HEK293 (cell line): ENCODE results near the gene AAR2.

ENCODE experiments used
- CTCF ChIA-PET: fragments of 350-600 bp; formaldehyde crosslinking; extraction: SDS; loops from one replicate; lab custom pipeline; 2021; ENCODE audit warnings: antibody characterized with exemption; lab: Yijun Ruan, JAX
- POLR2A ChIA-PET: fragments of 300-600 bp; formaldehyde crosslinking; extraction: SDS; loops from one replicate; lab custom pipeline; 2020; ENCODE audit warnings: antibody characterized with exemption, inconsistent platforms; lab: Yijun Ruan, JAX
- H3K27ac ChIP-seq: fragments of 200-500 bp; sonication (Bioruptor generic); 2 replicates; pipeline ENCODE4 v1.5.1; 2014; ENCODE audit warnings: low read depth, low read length, control low read depth, inconsistent platforms; ENCODE audit errors: extremely low read depth
- H3K36me3 ChIP-seq, 2 experiments: fragments of 200-500 bp in 1 of 2; sonication (Bioruptor generic) in 1 of 2; 1 replicate in 1 of 2; 2 replicates in 1 of 2; pipeline ENCODE4 v1.5.1; 2014 to 2017; ENCODE audit warnings: inconsistent platforms in 2 of 2, low read length in 2 of 2; ENCODE audit not compliant: control insufficient read depth in 2 of 2, insufficient read depth in 1 of 2
- H3K4me1 ChIP-seq: fragments of 200-500 bp; sonication (Bioruptor generic); 2 replicates; pipeline ENCODE4 v1.5.1; 2014; ENCODE audit warnings: mild to moderate bottlenecking, low read length, inconsistent platforms; ENCODE audit not compliant: control insufficient read depth, insufficient read depth
- H3K4me3 ChIP-seq: 2 replicates; pipeline ENCODE4 v1.5.1; 2011; ENCODE audit warnings: low read depth, mild to moderate bottlenecking, control low read depth, low read length, moderate library complexity
- H3K9me3 ChIP-seq: fragments of 200-500 bp; sonication (Bioruptor generic); 2 replicates; pipeline ENCODE4 v1.5.1; 2014; ENCODE audit warnings: low read depth, low read length, inconsistent platforms; ENCODE audit not compliant: control insufficient read depth, insufficient read depth
- BCL11A ChIP-seq: fragments of 450-650 bp; formaldehyde crosslinking; IDR thresholded peaks from 2 replicates; pipeline ENCODE4 v1.5.1; 2016; ENCODE audit warnings: low read depth, missing biosample characterization, missing genetic modification characterization
- GLIS1 ChIP-seq: fragments of 450-650 bp; formaldehyde crosslinking; IDR thresholded peaks from 2 replicates; pipeline ENCODE4 v1.5.1; 2016; ENCODE audit warnings: missing biosample characterization, missing genetic modification characterization
- PRDM10 ChIP-seq: fragments of 450-650 bp; formaldehyde crosslinking; IDR thresholded peaks from 2 replicates; pipeline ENCODE4 v1.5.1; 2016; ENCODE audit warnings: missing biosample characterization, missing genetic modification characterization
- REST ChIP-seq: fragments of 450-650 bp; formaldehyde crosslinking; IDR thresholded peaks from 2 replicates; pipeline ENCODE4 v1.5.1; 2016; ENCODE audit warnings: missing biosample characterization, missing genetic modification characterization
- SCRT2 ChIP-seq: fragments of 450-650 bp; formaldehyde crosslinking; IDR thresholded peaks from 2 replicates; pipeline ENCODE4 v1.5.1; 2016; ENCODE audit warnings: missing biosample characterization, missing genetic modification characterization
- SP3 ChIP-seq: fragments of 450-650 bp; formaldehyde crosslinking; IDR thresholded peaks from 2 replicates; pipeline ENCODE4 v1.5.1; 2016; ENCODE audit warnings: missing biosample characterization, missing genetic modification characterization
- ZBTB11 ChIP-seq: fragments of 450-650 bp; formaldehyde crosslinking; conservative IDR thresholded peaks from 2 replicates; pipeline ENCODE4 v1.5.1; 2016; ENCODE audit warnings: low read depth, missing biosample characterization, missing genetic modification characterization
- ZBTB6 ChIP-seq: fragments of 450-650 bp; formaldehyde crosslinking; IDR thresholded peaks from 2 replicates; pipeline ENCODE4 v1.5.1; 2017; ENCODE audit warnings: missing biosample characterization, missing genetic modification characterization
- ZNF184 ChIP-seq: fragments of 450-650 bp; IDR thresholded peaks from 2 replicates; pipeline ENCODE4 v1.5.1; 2018; ENCODE audit warnings: missing biosample characterization, mild to moderate bottlenecking, missing genetic modification characterization
- ZNF24 ChIP-seq: fragments of 450-650 bp; formaldehyde crosslinking; IDR thresholded peaks from 2 replicates; pipeline ENCODE4 v1.5.1; 2016; ENCODE audit warnings: missing biosample characterization, missing genetic modification characterization
- ZSCAN16 ChIP-seq: fragments of 450-650 bp; formaldehyde crosslinking; IDR thresholded peaks from 2 replicates; pipeline ENCODE4 v1.5.1; 2016; ENCODE audit warnings: missing biosample characterization, missing genetic modification characterization

The AAR2 gene

DNA sequence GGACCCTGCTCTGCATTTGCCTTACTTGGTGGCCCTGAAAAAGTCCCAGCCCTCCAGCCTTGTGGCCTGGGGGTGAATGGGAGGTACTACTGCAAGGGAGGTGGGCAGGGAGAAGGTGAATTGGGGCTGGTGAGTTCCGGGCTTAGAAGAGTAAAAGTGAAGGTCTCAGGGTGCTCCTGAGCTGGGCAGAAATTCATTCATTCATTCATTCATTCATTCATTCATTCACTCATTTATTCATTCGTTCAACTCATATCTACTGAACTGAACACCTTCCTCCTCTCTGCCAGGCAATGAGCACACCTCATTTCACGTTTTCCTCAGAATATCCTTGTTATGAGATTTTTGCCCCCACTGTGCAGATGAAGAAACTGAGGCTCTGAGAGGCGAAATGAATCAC is 63.2 kb downstream of the AAR2 start:
- Histone ChIP-seq H3K36me3 (no peaks in the 10 kb centered on the region), H3K4me3 (no peak overlapping the region), H3K4me1 (no peaks in the 10 kb centered on the region), H3K9me3 (no peaks in the 10 kb centered on the region), H3K27ac (no peak overlapping the region)
- ChIA-PET POLR2A (no interaction called here), CTCF (no interaction called here)
- TF ChIP-seq ZNF24 (peak; percentile 63), PRDM10 (0 out of 2 replicates have a peak, but pooled peaks have one; percentile 22), ZBTB6 (no peak), BCL11A (tag by site-specific recombination) (no peak), SP3 (no peak), GLIS1 (tag by site-specific recombination) (no peak)

GRCh38 chr20:36301359-36302119 is 65.3 kb downstream of the AAR2 start:
- no peak overlapping the region for H3K4me3 ChIP-seq
- POLR2A ChIA-PET: interaction anchor here (1.1 kb wide), 1 partner anchor 339 kb away, joined by 3 read pairs; no protein-coding TSS in a partner anchor

More at GRCh38 chr20:36301359-36302119, 65.3 kb downstream of the AAR2 start:
- no peaks in the 10 kb centered on the region for H3K36me3 ChIP-seq
- no peak overlapping the region for H3K27ac ChIP-seq
- no peaks in the 10 kb centered on the region for H3K9me3 ChIP-seq
- CTCF ChIA-PET: interaction anchor here (0.6 to 0.7 kb wide), 2 partner anchors 181 to 1768 kb away, joined by 3 to 4 read pairs; no protein-coding TSS in a partner anchor
- TF ChIP-seq ZNF184 (tag by site-specific recombination) (no peak), ZSCAN16 (tag by site-specific recombination) (no peak), REST (peak; percentile 68), ZBTB11 (tag by site-specific recombination) (no peak), SCRT2 (tag by site-specific recombination) (peak; percentile 53; the same call in 1 of the 2 replicates)
- no peaks in the 10 kb centered on the region for H3K4me1 ChIP-seq
